Motor neuron (in vitro differentiated cells): ENCODE measurements around the gene KCND3. TPM values are rescaled to one million over a fixed set of nuclear protein-coding genes. Genes with fewer than 3 reads are reported as not detected.

ENCODE experiments used
- ATAC-seq, 8 experiments: fragments of 200-7000 bp; cut with Tn5 transposase; replicated peaks in 6 of 8; 2 replicates each; pipeline ENCODE4 v1.8.0; 2021; ENCODE audit warnings: mild to moderate bottlenecking in 8 of 8, moderate library complexity in 8 of 8
- H3K27ac ChIP-seq, 2 donors: fragments of 250-450 bp; sonication (Bioruptor Pico); 2 replicates each; pipeline ENCODE4 v1.9.0; 2021; ENCODE audit warnings: antibody characterized with exemption in 2 of 2, mild to moderate bottlenecking in 2 of 2, moderate library complexity in 1 of 2
- H3K4me1 ChIP-seq, 2 donors: fragments of 250-450 bp; sonication (Bioruptor Pico); replicated peaks in 1 of 2; 2 replicates each; pipeline ENCODE4 v1.6.1; 2021; ENCODE audit warnings: antibody characterized with exemption in 2 of 2, mild to moderate bottlenecking in 2 of 2, moderate library complexity in 1 of 2
- H3K4me3 ChIP-seq, 5 donors: fragments of 250-450 bp; sonication (Bioruptor Pico); 2 replicates each; pipeline ENCODE4 v1.9.0; 2021; ENCODE audit warnings: antibody characterized with exemption in 5 of 5, mild to moderate bottlenecking in 5 of 5, moderate library complexity in 4 of 5
- WGBS, 10 experiments: fragments of 450-650 bp; shearing (Covaris generic); methylation state at CpG; one replicate each; pipeline ENCODE4 v1.0.0; 2022; 5-methylcytosine and 5-hydroxymethylcytosine counted together
- in situ Hi-C, 9 experiments: fragments of 400-800 bp; cut with MboI; loops; one replicate each; pipeline ENCODE4 v1.15.0; 2021; ENCODE audit warnings: low sequenced_read_pairs in 9 of 9, low pct_unique_long_range_greater_than_20kb in 2 of 9; ENCODE audit not compliant: unreplicated experiment in 9 of 9
- total RNA-seq, 8 experiments: library from RNA; unstranded; fragments of 300-600 nt; gene quantifications; 2 replicates each; pipeline versions ENCODE4 v1.2.3 to v1.2.4, GENCODE V29; 2022

Gene KCND3
- total RNA-seq, 8 experiments from 2014 or later: 1.3 to 31.5 (median 2.6) TPM

DNA sequence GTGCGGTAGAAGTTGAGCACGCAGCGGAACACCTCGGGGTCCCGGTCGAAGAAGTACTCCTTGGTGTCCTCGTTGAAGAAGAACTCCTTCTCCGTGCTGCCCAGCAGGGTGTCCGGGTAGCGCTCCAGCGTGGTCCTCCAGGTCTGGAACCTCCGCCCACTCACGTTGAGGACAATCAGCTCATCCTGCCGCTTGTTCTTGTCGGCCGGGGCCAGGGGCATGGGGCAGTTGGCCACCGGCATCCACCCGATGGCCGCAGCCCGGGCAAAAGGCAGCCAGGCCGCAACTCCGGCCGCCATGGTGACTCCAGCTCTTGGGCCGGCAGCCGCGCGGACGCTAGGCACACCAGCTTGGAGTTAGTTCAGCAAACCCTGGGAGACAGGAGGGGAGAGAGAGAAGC is 7.0 kb downstream of the KCND3 start:
- WGBS, 10 experiments: 93 to 95% (median 94%) methylated on average over 4 to 17 of the region's 28 CpGs; no CpG with 5 or more reads in 6 of the 10 experiments
- in situ Hi-C loops: loop anchor here in 1 of 9 experiments (25.0 kb wide), 1 partner anchor 195 kb away; no protein-coding TSS in a partner anchor

DNA sequence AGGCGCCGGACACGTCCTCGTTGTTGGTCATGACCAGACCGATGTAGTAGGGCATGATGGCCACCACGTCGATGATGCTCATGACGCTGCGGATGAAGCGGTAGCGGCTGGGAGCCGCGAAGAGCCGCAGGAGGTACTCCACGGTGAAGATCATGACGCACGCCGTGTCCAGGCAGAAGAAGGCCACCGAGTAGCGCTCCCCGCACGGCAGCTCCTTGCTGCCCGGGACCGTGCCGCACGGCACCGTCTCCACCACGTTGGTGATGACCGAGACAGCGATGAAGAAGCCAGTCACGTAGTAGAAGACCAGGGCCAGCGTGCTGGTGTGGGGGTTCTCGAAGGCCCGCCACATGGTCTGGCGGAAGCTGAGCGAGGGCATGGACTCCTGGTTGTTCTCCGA is 7.6 kb downstream of the KCND3 start:
- in situ Hi-C loops: loop anchor here in 1 of 9 experiments (25.0 kb wide), 1 partner anchor 195 kb away; no protein-coding TSS in a partner anchor
- H3K27ac ChIP-seq: no peak overlapping the region
- WGBS, 10 experiments: 91 to 97% (median 93%) methylated on average over 3 to 30 of the region's 37 CpGs; no CpG with 5 or more reads in 4 of the 10 experiments
- no peak for ATAC-seq
- H3K4me1 ChIP-seq: peaks cover 11 to 19% of the 10 kb centered on the region in 2 donors
- H3K4me3 ChIP-seq: no peak overlapping the region

More for the DNA sequence above, 7.0 kb downstream of the KCND3 start:
- Histone ChIP-seq H3K27ac (no peak overlapping the region), H3K4me3 (no peak overlapping the region), H3K4me1 (peaks cover 11 to 19% of the 10 kb centered on the region in 2 donors)
- ATAC-seq: no peak

DNA sequence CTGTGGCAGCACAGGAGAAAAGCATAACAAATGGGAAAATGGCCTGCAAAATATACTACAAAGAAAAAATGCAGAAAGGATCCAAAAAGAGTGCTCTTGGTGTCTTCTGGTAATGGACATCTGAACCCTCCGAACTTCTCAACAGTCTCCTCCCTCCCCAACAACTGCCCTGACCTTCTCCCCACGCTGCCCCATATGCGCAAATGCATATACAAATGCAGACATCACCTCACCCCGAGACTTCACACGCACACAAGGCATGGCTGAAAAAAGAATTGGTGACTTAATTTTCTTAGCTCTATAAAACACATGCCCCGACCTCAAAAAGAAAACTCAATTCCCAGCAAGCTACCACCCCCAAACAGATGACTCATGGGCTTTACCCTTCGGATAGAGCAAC is 8.4 kb downstream of the KCND3 start:
- in situ Hi-C loops: loop anchor here in 1 of 9 experiments (25.0 kb wide), 1 partner anchor 194 kb away; no protein-coding TSS in a partner anchor
- 13 to 65% (median 24%) methylated on average over 1 to 7 of the region's 7 CpGs; no CpG with 5 or more reads in 4 of the 10 experiments for WGBS, 10 experiments

DNA sequence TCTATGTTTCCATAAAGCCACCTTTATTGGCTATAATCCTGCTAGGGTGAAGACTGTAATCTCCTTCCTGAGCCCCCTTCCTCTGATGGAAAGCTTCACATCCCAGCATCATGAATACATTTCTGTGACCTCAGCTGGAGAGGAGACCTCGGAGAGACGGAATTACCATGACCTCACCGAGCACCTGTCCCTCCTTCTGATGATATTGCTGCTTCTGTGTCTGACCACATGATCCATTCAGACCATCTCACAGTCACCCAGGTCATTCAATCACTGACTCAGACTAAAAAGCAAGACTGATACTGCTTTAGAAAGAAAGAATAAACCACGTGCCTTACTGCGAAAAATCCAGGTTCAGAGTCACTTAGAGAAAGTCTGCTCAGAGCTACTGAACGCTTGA is 8.8 kb downstream of the KCND3 start:
- H3K4me1 ChIP-seq: peaks cover 11 to 19% of the 10 kb centered on the region in 2 donors
- ATAC-seq: peak; percentile 17 to 98 (median 94)
- in situ Hi-C loops: loop anchor here in 1 of 9 experiments (25.0 kb wide), 1 partner anchor 193 kb away; no protein-coding TSS in a partner anchor
- no peak overlapping the region for H3K4me3 ChIP-seq
- WGBS, 10 experiments: 16 to 75% (median 50%) methylated on average over 1 to 6 of the region's 6 CpGs; no CpG with 5 or more reads in 1 of the 10 experiments
- peak overlapping the region; percentile 60 to 63 for H3K27ac ChIP-seq

More for the DNA sequence above, 8.4 kb downstream of the KCND3 start:
- no peak overlapping the region for H3K4me3 ChIP-seq
- ATAC-seq: peak; percentile 13 to 91 (median 40)
- H3K4me1 ChIP-seq: peaks cover 11 to 19% of the 10 kb centered on the region in 2 donors
- H3K27ac ChIP-seq: peak overlapping the region; percentile 60 to 63

DNA sequence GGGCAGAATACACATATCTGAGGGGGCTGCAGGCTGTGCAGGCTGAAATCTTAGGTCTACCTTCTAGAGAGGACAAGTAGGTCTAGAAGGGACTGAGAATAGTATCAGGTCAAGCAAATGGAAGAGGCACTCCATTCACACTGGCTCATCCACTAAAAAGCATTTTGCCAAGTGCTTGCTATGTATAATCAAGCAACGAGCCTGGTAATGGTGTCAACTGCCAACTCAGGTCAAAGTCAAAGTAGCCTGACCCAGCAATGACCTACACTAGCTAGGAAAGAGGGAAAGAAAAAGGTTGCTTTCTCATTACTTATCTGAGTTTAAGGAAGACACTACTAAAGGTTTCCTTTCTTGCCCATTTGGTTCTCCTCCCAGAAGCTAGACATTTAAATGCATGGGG is 10.8 kb downstream of the KCND3 start:
- Histone ChIP-seq H3K4me1 (peaks cover 11 to 19% of the 10 kb centered on the region in 2 donors), H3K4me3 (no peak overlapping the region), H3K27ac (no peak overlapping the region)
- 20 to 83% (median 72%) methylated on average over 1 of the region's 1 CpG; no CpG with 5 or more reads in 4 of the 10 experiments for WGBS, 10 experiments
- in situ Hi-C loops: loop anchor here in 1 of 9 experiments (25.0 kb wide), 1 partner anchor 191 kb away; no protein-coding TSS in a partner anchor
- no peak for ATAC-seq

DNA sequence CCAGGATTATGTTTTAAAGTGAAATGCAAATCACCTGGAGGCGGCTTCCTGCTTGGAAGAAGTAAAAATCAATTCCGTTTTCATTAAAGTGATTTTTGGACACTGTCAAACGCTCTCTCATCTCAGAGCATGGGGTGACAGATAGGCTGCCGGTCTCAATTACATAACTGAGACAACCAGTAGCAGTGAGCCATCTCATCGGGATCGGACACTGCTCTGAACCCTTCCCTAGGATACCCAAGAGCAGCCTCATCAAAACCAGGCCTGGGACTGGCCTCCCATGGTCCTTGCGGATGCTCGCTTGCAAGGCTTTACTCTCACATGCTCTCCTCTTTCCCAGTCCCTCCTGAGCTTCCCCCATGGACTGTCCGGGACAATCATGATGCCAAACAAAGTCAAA is 12.1 kb downstream of the KCND3 start:
- in situ Hi-C loops: loop anchor here in 1 of 9 experiments (25.0 kb wide), 1 partner anchor 190 kb away; no protein-coding TSS in a partner anchor
- 39 to 81% (median 71%) methylated on average over 3 to 9 of the region's 9 CpGs; no CpG with 5 or more reads in 3 of the 10 experiments for WGBS, 10 experiments
- no peak overlapping the region for H3K27ac ChIP-seq
- no peak overlapping the region for H3K4me3 ChIP-seq
- H3K4me1 ChIP-seq: peaks cover 11 to 19% of the 10 kb centered on the region in 2 donors
- no peak for ATAC-seq

DNA sequence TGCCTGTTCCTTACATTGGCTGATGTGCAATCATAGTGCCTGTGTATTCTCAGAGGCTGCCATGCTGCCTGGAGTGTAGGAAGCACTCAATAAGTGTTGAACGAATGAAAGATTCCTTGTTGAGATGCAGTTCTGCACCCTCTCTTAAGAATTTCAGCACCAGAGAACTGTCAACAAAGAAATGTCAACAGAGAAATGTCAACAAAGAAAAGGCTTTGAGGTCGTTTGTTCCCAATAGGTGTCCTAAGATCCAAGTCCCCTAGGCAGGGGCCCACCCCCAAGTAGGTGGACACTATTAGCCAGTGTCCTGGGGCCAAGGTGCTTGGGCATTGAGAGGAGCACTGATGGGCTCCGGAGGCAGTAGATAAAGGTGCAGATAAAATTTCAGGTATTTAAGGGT is 12.6 kb downstream of the KCND3 start:
- ATAC-seq: peak in 1 of 8 experiments; percentile 2
- in situ Hi-C loops: loop anchor here in 1 of 9 experiments (25.0 kb wide), 1 partner anchor 190 kb away; no protein-coding TSS in a partner anchor
- H3K4me1 ChIP-seq: peaks cover 11 to 19% of the 10 kb centered on the region in 2 donors
- H3K27ac ChIP-seq: no peak overlapping the region
- no peak overlapping the region for H3K4me3 ChIP-seq
- WGBS, 10 experiments: 0 to 62% (median 49%) methylated on average over 1 to 3 of the region's 3 CpGs; no CpG with 5 or more reads in 2 of the 10 experiments

DNA sequence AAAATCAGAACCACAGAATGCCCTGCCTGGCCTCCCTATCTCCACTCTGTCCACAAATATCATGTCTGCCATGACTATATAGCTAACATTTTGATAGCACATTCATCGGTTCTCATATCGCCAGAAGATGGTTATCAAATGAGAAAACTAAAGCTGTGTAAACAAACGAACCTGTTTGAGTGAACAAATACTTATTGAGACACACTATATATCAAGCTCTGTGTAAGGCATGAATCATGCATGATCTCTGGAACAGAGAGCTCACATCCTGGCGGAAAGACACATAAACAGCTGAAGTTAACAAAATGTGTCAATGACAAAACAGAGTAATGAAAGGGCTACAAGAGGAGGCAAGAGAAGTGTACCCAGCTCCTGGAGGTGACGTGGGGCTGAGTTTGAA is 13.1 kb downstream of the KCND3 start:
- H3K4me1 ChIP-seq: peaks cover 11 to 17% of the 10 kb centered on the region in 2 donors
- H3K27ac ChIP-seq: no peak overlapping the region
- in situ Hi-C loops: loop anchor here in 1 of 9 experiments (25.0 kb wide), 1 partner anchor 189 kb away; no protein-coding TSS in a partner anchor
- 0 to 79% (median 61%) methylated on average over 1 to 5 of the region's 5 CpGs for WGBS, 10 experiments
- ATAC-seq: no peak
- H3K4me3 ChIP-seq: no peak overlapping the region

DNA sequence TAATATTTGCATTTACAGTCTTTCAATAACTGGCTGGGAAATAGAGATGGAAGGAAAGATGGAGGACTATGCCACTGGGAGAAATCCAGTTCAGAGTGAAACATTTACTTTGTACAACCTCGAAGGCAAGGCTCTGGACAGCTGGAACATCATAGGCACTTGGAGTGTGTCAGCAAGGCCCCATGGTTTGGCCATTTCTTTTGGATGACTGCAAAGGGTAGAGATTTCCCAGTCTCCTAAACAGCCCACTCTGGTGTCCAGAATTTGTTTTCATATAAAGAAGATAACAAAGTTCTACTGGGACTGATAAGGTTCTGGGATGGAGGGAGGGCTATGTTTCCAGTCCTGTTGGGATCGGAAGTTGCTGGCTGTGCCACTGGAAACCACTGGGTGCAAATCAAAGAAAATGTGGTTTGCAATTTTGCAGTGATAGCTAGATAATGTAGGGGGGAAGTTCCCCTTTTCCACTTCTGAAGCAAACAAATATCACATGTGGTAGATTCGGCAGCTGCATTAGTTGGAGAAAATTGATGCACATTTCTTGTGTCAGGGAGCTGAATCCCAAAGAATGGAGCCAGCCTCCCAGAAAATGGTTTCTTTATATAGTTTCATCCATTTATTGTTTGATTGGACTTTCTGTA is 16.2 kb downstream of the KCND3 start:
- H3K4me1 ChIP-seq: peaks cover 0 to 3% of the 10 kb centered on the region in 2 donors
- no peak for ATAC-seq
- H3K27ac ChIP-seq: no peak overlapping the region
- WGBS, 10 experiments: 0 to 92% (median 62%) methylated on average over 1 to 3 of the region's 3 CpGs; no CpG with 5 or more reads in 2 of the 10 experiments
- in situ Hi-C loops: no loop called here
- no peak overlapping the region for H3K4me3 ChIP-seq

DNA sequence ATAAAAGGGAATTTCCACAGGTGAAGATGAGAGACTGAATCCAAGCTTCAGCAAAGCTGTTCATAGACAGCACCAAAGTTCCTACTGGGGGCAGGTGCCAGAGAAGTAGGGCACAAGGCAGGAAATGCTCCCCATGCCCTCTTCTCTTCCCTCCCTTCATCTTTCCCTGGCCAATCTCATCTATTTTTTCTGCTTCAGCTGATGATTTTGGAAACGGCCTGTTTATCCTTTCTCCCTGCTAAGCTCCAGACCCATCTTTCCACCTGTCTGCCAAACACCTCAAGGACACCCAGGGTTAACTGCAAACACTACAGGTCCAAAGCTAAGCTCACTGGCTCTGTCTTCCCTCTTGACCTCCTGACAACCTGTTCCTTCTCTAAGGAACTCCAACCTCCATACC is 18.1 kb downstream of the KCND3 start:
- peaks cover 0 to 5% of the 10 kb centered on the region in 2 donors for H3K4me1 ChIP-seq
- WGBS, 10 experiments: 0 to 67% (median 41%) methylated on average over 1 of the region's 1 CpG; no CpG with 5 or more reads in 4 of the 10 experiments
- H3K4me3 ChIP-seq: no peak overlapping the region
- in situ Hi-C loops: no loop called here
- H3K27ac ChIP-seq: no peak overlapping the region
- no peak for ATAC-seq

DNA sequence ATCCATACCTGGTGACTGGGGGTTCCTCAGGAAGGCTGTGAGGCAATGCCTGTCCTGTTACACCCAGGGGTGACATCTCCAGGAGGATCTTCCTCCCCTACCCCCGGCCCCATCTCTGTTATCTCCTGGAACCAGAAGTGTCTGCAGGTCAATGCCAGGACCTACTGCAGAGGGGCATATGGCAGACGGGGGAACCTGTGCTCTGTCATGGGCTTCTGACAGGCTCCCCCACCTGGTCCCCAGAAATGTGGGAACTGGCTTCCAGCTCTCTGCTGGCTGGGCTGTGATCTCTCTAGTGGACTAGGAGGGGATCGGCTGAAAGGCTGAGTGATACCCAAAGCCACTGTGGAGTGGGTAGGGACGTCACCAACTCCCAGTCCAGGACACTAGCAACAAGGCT is 21.0 kb downstream of the KCND3 start:
- Histone ChIP-seq H3K4me3 (no peak overlapping the region), H3K4me1 (peaks cover 5 to 16% of the 10 kb centered on the region in 2 donors), H3K27ac (no peak overlapping the region)
- no peak for ATAC-seq
- in situ Hi-C loops: no loop called here
- 0 to 100% (median 58%) methylated on average over 1 to 3 of the region's 4 CpGs; no CpG with 5 or more reads in 4 of the 10 experiments for WGBS, 10 experiments

DNA sequence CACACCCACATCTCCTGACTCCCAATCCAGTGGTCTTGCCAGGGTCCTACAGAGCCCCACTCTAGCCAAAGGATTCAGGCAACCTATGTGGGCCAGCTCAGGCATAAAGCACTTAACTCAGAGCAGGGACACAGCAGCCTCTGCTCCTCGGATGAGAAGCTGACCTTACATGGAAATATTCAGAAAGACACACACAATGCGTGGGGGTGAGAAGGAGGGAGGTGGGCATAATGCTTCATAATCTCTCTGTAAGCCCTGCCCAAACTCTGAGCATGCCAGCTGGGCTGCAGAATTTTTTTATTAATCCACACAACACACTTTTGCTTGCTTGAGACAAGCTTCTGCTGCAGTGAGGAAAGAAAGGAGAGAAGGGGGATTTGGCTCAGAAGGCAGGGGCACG is 21.6 kb downstream of the KCND3 start:
- in situ Hi-C loops: no loop called here
- no peak overlapping the region for H3K27ac ChIP-seq
- ATAC-seq: peak in 1 of 8 experiments; percentile 64

DNA sequence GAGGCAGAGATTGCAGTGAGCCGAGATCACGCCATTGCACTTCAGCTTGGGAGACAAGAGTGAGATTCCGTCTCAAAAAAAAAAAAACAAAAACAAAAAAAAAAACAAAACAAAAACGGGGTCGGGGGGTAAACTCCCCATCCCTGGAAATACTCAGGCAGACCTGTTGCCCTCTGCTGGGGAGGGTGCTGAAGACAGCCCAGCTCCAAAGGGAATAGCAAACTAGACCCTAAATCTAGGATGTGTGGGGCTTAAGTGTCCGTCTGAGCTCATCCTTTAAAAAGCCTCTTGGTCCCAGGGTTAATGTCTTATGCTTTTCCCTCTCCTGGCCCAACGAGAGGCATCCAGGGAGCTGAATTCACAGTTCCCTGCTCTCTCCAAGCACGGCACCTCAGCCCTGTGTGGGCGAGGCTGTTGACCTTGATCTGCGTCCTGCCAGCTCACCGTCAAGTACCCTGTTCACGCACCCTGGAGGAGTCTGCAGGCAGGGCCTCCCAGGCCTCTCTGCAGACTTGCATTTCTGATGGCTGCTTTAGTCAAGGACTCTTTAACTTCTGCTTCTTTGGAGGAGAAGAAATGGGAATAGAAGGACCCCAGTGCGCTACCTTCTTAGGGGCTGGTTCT is 22.3 kb downstream of the KCND3 start:
- peak in 4 of 8 experiments; percentile 36 to 41 (median 38) for ATAC-seq

More for the DNA sequence above, 21.6 kb downstream of the KCND3 start:
- Histone ChIP-seq H3K4me1 (peaks cover 5 to 16% of the 10 kb centered on the region in 2 donors), H3K4me3 (no peak overlapping the region)
- WGBS, 10 experiments: 0 to 76% (median 50%) methylated on average over 1 to 3 of the region's 3 CpGs; no CpG with 5 or more reads in 1 of the 10 experiments

More for the DNA sequence above, 22.3 kb downstream of the KCND3 start:
- H3K4me1 ChIP-seq: peaks cover 5 to 16% of the 10 kb centered on the region in 2 donors
- 43 to 96% (median 66%) methylated on average over 4 to 13 of the region's 13 CpGs; no CpG with 5 or more reads in 2 of the 10 experiments for WGBS, 10 experiments
- no peak overlapping the region for H3K27ac ChIP-seq
- H3K4me3 ChIP-seq: no peak overlapping the region
- in situ Hi-C loops: no loop called here
